SH-SY5Y (cell line): ENCODE measurements around the gene DGKE.

ENCODE experiments used
- GATA2 ChIP-seq: IDR thresholded peaks from 2 replicates; pipeline ENCODE4 v1.6.1; 2011; ENCODE audit warnings: mild to moderate bottlenecking, low read depth, low read length
- GATA3 ChIP-seq: IDR thresholded peaks from 2 replicates; pipeline ENCODE4 v1.6.1; 2011; ENCODE audit warnings: low read depth, mild to moderate bottlenecking, low read length, moderate library complexity

Gene DGKE

DNA sequence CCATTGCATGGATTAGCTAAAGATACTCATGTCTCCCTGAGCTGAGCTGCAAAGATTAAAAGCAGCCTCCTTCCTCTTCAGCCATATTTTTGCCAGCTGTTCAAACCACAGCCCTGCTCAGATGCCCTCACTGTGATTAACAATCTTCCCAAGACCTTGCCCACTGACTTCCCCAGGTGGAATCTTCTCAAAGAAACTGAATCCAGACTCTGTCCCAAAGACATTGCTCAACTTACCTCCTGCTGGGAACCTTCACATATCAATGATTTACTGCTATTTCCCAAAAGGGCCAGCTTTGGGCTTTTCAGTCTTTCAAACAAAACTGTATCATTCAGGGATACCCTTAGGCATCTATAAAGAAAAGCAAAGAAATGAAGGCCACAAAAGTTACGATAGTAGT is 9.4 kb upstream of the DGKE start:
- TF ChIP-seq GATA2 = no peak
- TF ChIP-seq GATA3 = no peak

DNA sequence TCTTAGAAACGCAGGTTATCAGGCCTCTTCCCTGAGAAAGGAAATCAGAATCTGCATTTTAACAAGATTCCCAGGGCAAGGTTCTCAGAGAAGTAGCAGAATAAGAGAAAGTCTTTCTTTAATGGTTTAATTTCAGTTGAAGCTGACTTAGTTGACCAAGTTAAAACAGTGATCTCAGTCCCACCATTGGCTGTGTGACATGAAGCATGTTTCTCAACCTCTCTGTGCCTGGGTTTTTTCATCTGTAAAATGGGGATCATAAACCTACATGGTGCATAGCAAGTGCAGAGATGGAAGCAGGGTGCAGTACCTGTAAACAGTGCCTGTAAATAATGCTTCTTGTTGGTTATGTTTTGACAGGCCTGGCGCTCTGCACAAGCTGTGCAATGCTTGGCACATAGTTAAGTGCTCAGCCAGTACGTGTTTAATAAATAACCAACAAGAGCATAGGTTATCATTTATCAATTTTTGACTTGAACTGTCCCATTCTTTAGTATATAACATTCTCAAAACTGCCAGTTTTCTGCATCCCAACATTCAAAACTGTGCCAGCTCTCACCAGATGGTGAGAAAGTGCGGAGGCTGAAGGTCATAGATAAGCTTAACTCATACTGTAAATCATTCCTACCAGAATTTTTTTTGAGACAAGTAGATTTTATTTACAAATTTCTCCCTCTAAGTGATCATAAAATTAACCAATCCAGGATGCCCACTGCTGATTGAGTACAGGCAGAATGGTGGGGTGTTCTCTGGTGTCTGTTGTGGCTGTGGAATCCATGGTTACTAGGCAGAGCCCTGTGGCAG is 7.1 kb upstream of the DGKE start:
- no peak for TF ChIP-seq GATA2
- TF ChIP-seq GATA3 = no peak

- no peak for TF ChIP-seq GATA3
- TF ChIP-seq GATA2 = no peak
These were observed 3.1 kb upstream of the DGKE start for GRCh38 chr17:56830726-56831368.

GRCh38 chr17:56831369-56832095 is 2.4 kb upstream of the DGKE start:
- TF ChIP-seq GATA3 (no peak), GATA2 (no peak)

DNA sequence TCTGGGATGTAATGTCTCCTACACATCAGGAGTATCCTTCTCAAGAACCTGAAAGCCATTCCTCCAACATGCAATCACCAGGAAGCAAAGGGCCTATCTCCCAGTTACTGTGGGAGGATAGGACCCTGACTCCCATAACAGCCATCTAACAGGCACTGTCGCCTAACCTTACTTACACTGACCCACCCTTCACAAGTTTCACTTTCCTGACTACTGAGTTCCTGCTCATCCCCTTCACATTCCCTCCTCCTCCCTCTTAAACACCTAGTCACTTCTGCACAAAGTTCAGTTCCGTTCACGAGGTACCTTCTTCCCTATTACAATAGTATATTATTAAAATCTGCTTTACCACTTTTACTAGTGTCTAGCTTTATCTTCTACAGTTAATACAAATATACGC is 1.5 kb upstream of the DGKE start:
- TF ChIP-seq GATA3 = no peak
- TF ChIP-seq GATA2 = no peak

GRCh38 chr17:56833057-56833808 is 718 bp upstream of the DGKE start:
- no peak for TF ChIP-seq GATA2
- TF ChIP-seq GATA3 = no peak

GRCh38 chr17:56834380-56835263 is 671 bp downstream of the DGKE start:
- TF ChIP-seq GATA2 (no peak), GATA3 (no peak)

DNA sequence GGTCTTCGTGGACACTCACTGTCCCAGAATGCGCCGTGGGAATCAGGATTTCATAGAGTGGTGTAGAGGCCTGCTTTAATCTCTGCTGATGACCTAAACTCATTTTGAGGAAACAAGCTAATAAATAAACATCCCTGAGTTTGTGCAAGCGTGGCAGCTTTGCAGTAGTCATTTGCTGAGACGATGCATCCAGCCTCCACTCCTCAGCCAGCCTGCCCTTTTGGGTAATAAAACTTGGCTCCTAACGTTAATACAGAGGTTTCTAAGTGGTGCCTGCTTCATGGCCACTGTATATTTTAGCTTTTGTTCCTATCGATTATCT is 1.3 kb downstream of the DGKE start:
- TF ChIP-seq GATA2 (no peak), GATA3 (no peak)

- TF ChIP-seq GATA3 = no peak
- no peak for TF ChIP-seq GATA2
These were observed 4.7 kb downstream of the DGKE start for GRCh38 chr17:56838687-56839086.

DNA sequence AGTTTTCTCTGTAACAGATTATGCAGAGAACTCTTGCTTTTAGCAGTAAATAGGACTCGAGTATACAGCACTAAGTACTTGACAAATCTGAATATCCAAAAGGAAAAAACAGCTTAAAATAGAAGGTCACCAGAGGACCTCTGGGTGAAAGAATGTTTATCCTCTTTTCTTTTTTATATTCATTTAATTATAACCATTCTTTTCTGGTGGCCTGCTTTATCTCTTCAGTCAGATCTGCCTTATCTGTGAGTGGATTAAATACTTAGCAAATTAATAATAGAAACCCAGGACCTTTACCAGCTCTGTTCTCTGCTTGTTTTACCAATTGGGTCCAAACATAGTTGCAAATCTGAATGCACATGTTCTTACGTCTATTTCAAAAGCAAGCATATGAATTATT is 8.6 kb downstream of the DGKE start:
- TF ChIP-seq GATA3 = no peak
- no peak for TF ChIP-seq GATA2

DNA sequence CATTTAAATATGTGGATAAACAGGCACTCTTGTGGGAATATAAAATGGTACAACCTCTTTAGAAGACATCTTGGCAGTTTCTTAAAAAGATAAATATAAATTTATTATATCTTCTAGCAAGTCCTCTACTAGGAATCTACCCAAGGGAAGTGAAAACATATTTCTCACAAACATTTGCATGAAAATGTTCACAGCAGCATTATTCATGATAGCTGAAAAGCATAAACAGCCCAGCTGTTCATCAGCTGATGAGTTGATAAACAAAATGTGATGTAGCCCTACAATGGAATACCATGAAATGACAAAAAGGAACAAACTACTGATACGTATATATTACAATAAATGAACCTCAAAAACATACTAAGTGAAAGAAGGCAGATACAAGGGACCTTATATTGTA is 12.0 kb downstream of the DGKE start:
- no peak for TF ChIP-seq GATA2
- no peak for TF ChIP-seq GATA3

- TF ChIP-seq GATA3 = no peak
- no peak for TF ChIP-seq GATA2
These were observed 13.2 kb downstream of the DGKE start for GRCh38 chr17:56847106-56847505.

DNA sequence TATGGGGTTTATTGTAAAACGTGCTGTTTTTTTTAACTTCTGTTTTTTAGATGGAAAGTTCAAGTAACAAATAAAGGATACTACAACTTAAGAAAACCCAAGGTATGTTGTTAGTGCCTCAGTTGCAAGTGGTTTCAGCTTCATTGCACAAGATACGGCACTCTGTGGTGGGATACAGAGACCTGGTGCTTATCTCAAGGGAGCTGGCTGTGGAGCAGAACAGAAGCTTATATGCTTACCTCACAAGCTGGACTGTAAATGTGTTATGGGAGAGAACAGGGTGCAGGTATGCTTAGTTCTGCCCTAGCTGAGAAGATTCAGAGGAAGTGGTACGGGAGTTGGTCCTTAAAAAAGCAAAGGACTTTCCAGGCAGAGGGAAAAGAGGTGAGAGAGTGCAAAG is 15.2 kb downstream of the DGKE start:
- TF ChIP-seq GATA3 (no peak), GATA2 (no peak)

- no peak for TF ChIP-seq GATA3
- TF ChIP-seq GATA2 = no peak
These were observed 16.6 kb downstream of the DGKE start for GRCh38 chr17:56850591-56850990.

DNA sequence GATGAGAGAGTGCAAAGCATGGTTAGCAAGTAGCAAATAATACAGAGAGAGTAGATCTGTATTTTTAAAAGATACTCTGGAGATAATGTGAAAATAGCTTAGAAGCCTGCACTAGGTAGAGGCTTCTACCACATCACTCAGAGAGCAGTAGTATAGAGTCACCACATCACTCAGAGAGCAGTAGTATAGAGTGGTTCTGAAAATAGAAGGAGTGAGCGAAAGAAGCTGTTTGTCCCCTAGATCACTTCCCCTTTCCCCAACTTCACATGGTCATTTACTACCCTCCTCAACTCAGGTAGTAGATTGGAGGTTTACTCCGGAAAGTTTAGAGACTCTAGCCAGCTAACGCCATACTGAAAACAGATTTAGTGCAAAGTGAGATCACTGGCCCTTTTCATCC is 17.1 kb downstream of the DGKE start:
- TF ChIP-seq GATA2 (no peak), GATA3 (no peak)

DNA sequence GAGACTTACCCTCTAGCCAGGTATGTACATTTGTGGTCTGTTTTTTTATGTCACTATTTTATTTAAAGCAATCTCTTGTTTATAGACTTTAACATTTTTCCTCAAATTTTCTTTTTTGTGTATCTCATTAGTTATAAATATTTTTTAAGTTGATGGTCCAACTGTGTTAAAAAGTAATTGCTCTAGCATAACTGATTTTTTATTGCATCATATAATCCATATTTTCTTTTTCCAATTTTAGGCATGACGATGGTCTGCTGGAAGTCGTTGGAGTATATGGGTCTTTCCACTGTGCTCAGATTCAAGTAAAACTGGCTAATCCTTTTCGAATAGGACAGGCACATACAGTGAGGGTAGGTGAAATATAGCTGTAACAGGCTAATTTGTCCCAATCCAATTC is 27.9 kb downstream of the DGKE start:
- TF ChIP-seq GATA2 (no peak), GATA3 (no peak)
